GM23338 (cell line): ENCODE data around the gene PTPN5. TPM values are rescaled to one million over a fixed set of nuclear protein-coding genes. Genes with fewer than 3 reads are reported as not detected.

ENCODE experiments used
- ATAC-seq: fragments of 200-7000 bp; cut with Tn5 transposase; 3 replicates; pipeline ENCODE4 v1.9.1; 2020
- DNase-seq: peaks from one replicate; pipeline ENCODE4 v3.0.0-alpha.2; 2015; ENCODE audit warnings: low spot score
- H2AFZ ChIP-seq: fragments of 200-600 bp; sonication (generic); 2 replicates; pipeline ENCODE4 v1.8.0; 2016; ENCODE audit warnings: antibody characterized with exemption, mild to moderate bottlenecking, moderate library complexity
- H3F3A ChIP-seq: fragments of 200-600 bp; sonication (generic); replicated peaks from 2 replicates; pipeline ENCODE4 v1.8.0; 2017; ENCODE audit warnings: antibody characterized with exemption, mixed run types, low read depth
- H3K27ac ChIP-seq: fragments of 200-600 bp; sonication (generic); 2 replicates; pipeline ENCODE4 v1.6.1; 2016; ENCODE audit warnings: low read depth
- H3K27me3 ChIP-seq: fragments of 200-600 bp; sonication (generic); 2 replicates; pipeline ENCODE4 v1.8.0; 2016; ENCODE audit warnings: mild to moderate bottlenecking, mixed run types, moderate library complexity; ENCODE audit not compliant: insufficient read depth
- H3K36me3 ChIP-seq: fragments of 200-600 bp; sonication (generic); 2 replicates; pipeline ENCODE4 v1.8.0; 2016; ENCODE audit warnings: mild to moderate bottlenecking; ENCODE audit not compliant: insufficient read depth
- H3K4me1 ChIP-seq: fragments of 200-600 bp; sonication (generic); 2 replicates; pipeline ENCODE4 v1.8.0; 2016; ENCODE audit warnings: mild to moderate bottlenecking, moderate library complexity; ENCODE audit not compliant: insufficient read depth
- H3K4me2 ChIP-seq: fragments of 200-600 bp; sonication (generic); 2 replicates; pipeline ENCODE4 v1.7.1; 2017; ENCODE audit warnings: mixed run types
- H3K4me3 ChIP-seq: fragments of 200-600 bp; sonication (generic); 2 replicates; pipeline ENCODE4 v1.6.1; 2016; ENCODE audit warnings: mixed run types
- H3K79me2 ChIP-seq: fragments of 200-600 bp; sonication (generic); replicated peaks from 2 replicates; pipeline ENCODE4 v1.8.0; 2017; ENCODE audit warnings: mild to moderate bottlenecking; ENCODE audit not compliant: insufficient read depth
- H3K9me2 ChIP-seq: fragments of 200-600 bp; sonication (generic); 2 replicates; pipeline ENCODE4 v1.8.0; 2017; ENCODE audit not compliant: insufficient read depth
- H4K20me1 ChIP-seq: fragments of 200-600 bp; sonication (generic); replicated peaks from 2 replicates; pipeline ENCODE4 v1.8.0; 2017; ENCODE audit warnings: mild to moderate bottlenecking; ENCODE audit not compliant: insufficient read depth
- H3K27ac Mint-ChIP-seq: 2 replicates; pipeline ENCODE4 v1.8.0; 2020; ENCODE audit warnings: inconsistent platforms, mild to moderate bottlenecking, moderate library complexity, mixed read lengths
- H3K27me3 Mint-ChIP-seq: 3 replicates; pipeline ENCODE4 v1.8.0; 2022; ENCODE audit warnings: low read depth, mild to moderate bottlenecking, moderate library complexity, mixed read lengths, inconsistent platforms; ENCODE audit not compliant: insufficient read depth, poor library complexity
- H3K36me3 Mint-ChIP-seq: 3 replicates; pipeline ENCODE4 v1.8.0; 2021; ENCODE audit warnings: low read depth, mild to moderate bottlenecking, inconsistent platforms, moderate library complexity, mixed read lengths
- H3K4me1 Mint-ChIP-seq: 3 replicates; pipeline ENCODE4 v1.8.0; 2020; ENCODE audit warnings: mild to moderate bottlenecking, inconsistent platforms, mixed read lengths
- H3K4me3 Mint-ChIP-seq: 3 replicates; pipeline ENCODE4 v1.8.0; 2021; ENCODE audit warnings: moderate library complexity, mild to moderate bottlenecking, inconsistent platforms, mixed read lengths
- H3K9me3 Mint-ChIP-seq: 3 replicates; pipeline ENCODE4 v1.8.0; 2020; ENCODE audit warnings: moderate library complexity, mild to moderate bottlenecking, inconsistent platforms, mixed read lengths
- CREB1 ChIP-seq: fragments of 250-450 bp; sonication (Bioruptor Pico); IDR thresholded peaks from 2 replicates; pipeline ENCODE4 v1.5.0; 2020; ENCODE audit warnings: low read depth, mild to moderate bottlenecking, moderate library complexity
- CTCF ChIP-seq, 2 experiments: fragments of 200-600 bp in 1 of 2; sonication (generic) in 1 of 2; conservative IDR thresholded peaks; 2 replicates each; pipeline versions ENCODE4 v1.5.1 to v1.6.1; 2016 to 2017; ENCODE audit warnings: antibody characterized with exemption in 2 of 2, low read depth in 2 of 2, mild to moderate bottlenecking in 2 of 2, moderate library complexity in 1 of 2
- EZH2 ChIP-seq: fragments of 200-600 bp; sonication (generic); IDR thresholded peaks from one replicate; pipeline ENCODE4 v1.8.0; 2017; ENCODE audit warnings: antibody characterized with exemption, mild to moderate bottlenecking, low read depth; ENCODE audit not compliant: unreplicated experiment
- EZH2phosphoT487 ChIP-seq: fragments of 200-600 bp; sonication (generic); IDR thresholded peaks from one replicate; pipeline ENCODE4 v1.8.1; 2018; ENCODE audit warnings: antibody characterized with exemption; ENCODE audit not compliant: unreplicated experiment
- JUNB ChIP-seq: IDR thresholded peaks from one replicate; pipeline ENCODE4 v1.6.1; 2016; ENCODE audit warnings: antibody characterized with exemption; ENCODE audit not compliant: unreplicated experiment
- NANOG ChIP-seq: IDR thresholded peaks from 2 replicates; pipeline ENCODE4 v1.6.1; 2016; ENCODE audit warnings: antibody characterized with exemption, borderline replicate concordance
- POLR2AphosphoS5 ChIP-seq: IDR thresholded peaks from 2 replicates; pipeline ENCODE4 v1.6.1; 2016; ENCODE audit warnings: antibody characterized with exemption, low read depth
- ZNF114 ChIP-seq: fragments of 250-450 bp; sonication (Bioruptor Pico); IDR thresholded peaks from 2 replicates; pipeline ENCODE4 v1.5.0; 2020; ENCODE audit warnings: mild to moderate bottlenecking, moderate library complexity
- ZNF331 ChIP-seq: fragments of 250-450 bp; sonication (Bioruptor Pico); IDR thresholded peaks from 2 replicates; pipeline ENCODE4 v1.5.0; 2020; ENCODE audit warnings: low read depth, mild to moderate bottlenecking, moderate library complexity
- ZNF462 ChIP-seq: fragments of 250-450 bp; sonication (Bioruptor Pico); IDR thresholded peaks from 2 replicates; pipeline ENCODE4 v1.5.0; 2020; ENCODE audit warnings: mild to moderate bottlenecking, moderate library complexity
- polyA plus RNA-seq: library from polyadenylated mRNA; unstranded; fragments of >200 nt; fragmentation: Nextera tagmentation; extraction: Ambion mirVana; gene quantifications from 2 replicates; pipeline ENCODE4 v1.2.1, GENCODE V29; 2016
- total RNA-seq: library from RNA; depleted of rRNA; stranded (reverse); fragments of >200 nt; shearing (Covaris generic); gene quantifications from 2 replicates; pipeline ENCODE4 v1.2.3, GENCODE V29; 2014

Gene PTPN5
- total and polyA plus RNA-seq, 2 experiments from 2014 or later = 3.7 to 5.7 TPM

GRCh38 chr11:18785411-18785810 lies 6.2 kb downstream of the PTPN5 start:
- Mint-ChIP-seq H3K4me3 (no peak overlapping the region), H3K27me3 (peaks cover 4% of the 10 kb centered on the region), H3K9me3 (no peaks in the 10 kb centered on the region), H3K36me3 (no peaks in the 10 kb centered on the region), H3K27ac (no peak overlapping the region), H3K4me1 (peaks cover 6% of the 10 kb centered on the region)
- Histone ChIP-seq H3K27me3 (peaks cover 15% of the 10 kb centered on the region), H4K20me1 (no peaks in the 10 kb centered on the region), H3K4me3 (no peak overlapping the region), H3F3A (no peaks in the 10 kb centered on the region), H3K79me2 (no peaks in the 10 kb centered on the region), H2AFZ (no peak overlapping the region), H3K9me2 (no peaks in the 10 kb centered on the region), H3K4me2 (no peak overlapping the region), H3K27ac (no peak overlapping the region), H3K4me1 (peaks cover 4% of the 10 kb centered on the region), H3K36me3 (no peaks in the 10 kb centered on the region)
- no peak for DNase-seq
- no peak for ATAC-seq
- TF ChIP-seq CTCF (conservative IDR thresholded peaks at IDR 0.05; ENCODE audit: low read depth in 2 of 2) (no peak), JUNB (no peak), NANOG (no peak), ZNF114 (no peak), CREB1 (CRISPR knock-in tag) (no peak), EZH2phosphoT487 (no peak), ZNF462 (no peak), POLR2AphosphoS5 (no peak), ZNF331 (no peak), EZH2 (no peak)
